Activated T-helper 17 cell treated with anti-CD3 and anti-CD28 coated beads, Interleukin-2, amount 50 U/mL, for 72 hours (primary cell): ENCODE results near the gene MARCHF3. TPM values are rescaled to one million over a fixed set of nuclear protein-coding genes. Genes with fewer than 3 reads are reported as not detected.

Source experiments
- ATAC-seq: fragments of 150-1000 bp; cut with Tn5 transposase; replicated peaks from 2 replicates; pipeline ENCODE4 v1.10.0; 2021; ENCODE audit warnings: mild to moderate bottlenecking, moderate library complexity
- H3K27ac Mint-ChIP-seq: one replicate; pipeline ENCODE4 v1.8.0; 2022; ENCODE audit warnings: mixed read lengths
- H3K27me3 Mint-ChIP-seq: one replicate; pipeline ENCODE4 v1.8.0; 2022; ENCODE audit warnings: mixed read lengths
- H3K36me3 Mint-ChIP-seq: one replicate; pipeline ENCODE4 v1.8.0; 2022; ENCODE audit warnings: low read depth, mild to moderate bottlenecking, mixed read lengths
- H3K4me1 Mint-ChIP-seq: one replicate; pipeline ENCODE4 v1.8.0; 2022; ENCODE audit warnings: mixed read lengths
- H3K4me3 Mint-ChIP-seq: one replicate; pipeline ENCODE4 v1.8.0; 2022; ENCODE audit warnings: mild to moderate bottlenecking, mixed read lengths
- H3K9me3 Mint-ChIP-seq: one replicate; pipeline ENCODE4 v1.8.0; 2022; ENCODE audit warnings: mixed read lengths
- total RNA-seq, 2 donors: library from RNA; stranded (reverse); gene quantifications; one replicate each; pipeline ENCODE4 v1.2.3, GENCODE V29; 2022

MARCHF3 gene
- total RNA-seq, 2 donors from 2014 or later, result 2.3 to 2.9 TPM

- Mint-ChIP-seq H3K36me3 (no peaks in the 10 kb centered on the region), H3K9me3 (no peaks in the 10 kb centered on the region), H3K4me3 (no peak overlapping the region)
Measured at GRCh38 chr5:126872561-126873354, 157.6 kb downstream of the MARCHF3 start.

GRCh38 chr5:126871441-126871840 is 158.9 kb downstream of the MARCHF3 start:
- Mint-ChIP-seq H3K27me3 (no peaks in the 10 kb centered on the region), H3K4me1 (peaks cover 8% of the 10 kb centered on the region), H3K27ac (no peak overlapping the region), H3K9me3 (no peaks in the 10 kb centered on the region), H3K36me3 (no peaks in the 10 kb centered on the region), H3K4me3 (no peak overlapping the region)
- no peak for ATAC-seq

More at GRCh38 chr5:126872561-126873354, 157.6 kb downstream of the MARCHF3 start:
- no peak for ATAC-seq
- Mint-ChIP-seq H3K27me3 (no peaks in the 10 kb centered on the region), H3K4me1 (peaks cover 8% of the 10 kb centered on the region), H3K27ac (no peak overlapping the region)

GRCh38 chr5:126869005-126869451 is 161.3 kb downstream of the MARCHF3 start:
- Mint-ChIP-seq H3K27me3 (no peaks in the 10 kb centered on the region), H3K36me3 (no peaks in the 10 kb centered on the region), H3K4me3 (peak overlapping the region; percentile 59), H3K27ac (no peak overlapping the region), H3K4me1 (peaks cover 8% of the 10 kb centered on the region), H3K9me3 (no peaks in the 10 kb centered on the region)
- ATAC-seq, result peak; percentile 60

GRCh38 chr5:126868338-126869004 is 161.9 kb downstream of the MARCHF3 start:
- H3K4me1 Mint-ChIP-seq, result peaks cover 8% of the 10 kb centered on the region
- H3K9me3 Mint-ChIP-seq, result no peaks in the 10 kb centered on the region
- H3K27me3 Mint-ChIP-seq, result no peaks in the 10 kb centered on the region
- peak overlapping the region; percentile 59 for H3K4me3 Mint-ChIP-seq
- no peak for ATAC-seq
- no peaks in the 10 kb centered on the region for H3K36me3 Mint-ChIP-seq
- H3K27ac Mint-ChIP-seq, result no peak overlapping the region

GRCh38 chr5:126866851-126867636 is 163.3 kb downstream of the MARCHF3 start:
- Mint-ChIP-seq H3K27me3 (no peaks in the 10 kb centered on the region), H3K36me3 (no peaks in the 10 kb centered on the region), H3K9me3 (no peaks in the 10 kb centered on the region), H3K4me3 (no peak overlapping the region), H3K4me1 (peaks cover 8% of the 10 kb centered on the region), H3K27ac (no peak overlapping the region)
- ATAC-seq, result no peak

GRCh38 chr5:126865299-126865698 is 165.1 kb downstream of the MARCHF3 start:
- H3K27ac Mint-ChIP-seq, result no peak overlapping the region
- peaks cover 8% of the 10 kb centered on the region for H3K4me1 Mint-ChIP-seq
- H3K4me3 Mint-ChIP-seq, result no peak overlapping the region
- no peaks in the 10 kb centered on the region for H3K27me3 Mint-ChIP-seq
- no peaks in the 10 kb centered on the region for H3K9me3 Mint-ChIP-seq
- ATAC-seq, result no peak
- H3K36me3 Mint-ChIP-seq, result no peaks in the 10 kb centered on the region

- ATAC-seq, result no peak
- Mint-ChIP-seq H3K9me3 (no peaks in the 10 kb centered on the region), H3K27ac (no peak overlapping the region), H3K4me3 (no peak overlapping the region), H3K27me3 (no peaks in the 10 kb centered on the region), H3K36me3 (no peaks in the 10 kb centered on the region), H3K4me1 (peaks cover 7% of the 10 kb centered on the region)
Measured at GRCh38 chr5:126864042-126864688, 166.2 kb downstream of the MARCHF3 start.

GRCh38 chr5:126863402-126863801 is 167.0 kb downstream of the MARCHF3 start:
- H3K4me1 Mint-ChIP-seq, result no peaks in the 10 kb centered on the region
- no peaks in the 10 kb centered on the region for H3K9me3 Mint-ChIP-seq
- H3K36me3 Mint-ChIP-seq, result no peaks in the 10 kb centered on the region
- no peak overlapping the region for H3K27ac Mint-ChIP-seq
- no peak overlapping the region for H3K4me3 Mint-ChIP-seq
- ATAC-seq, result no peak
- no peaks in the 10 kb centered on the region for H3K27me3 Mint-ChIP-seq

- no peaks in the 10 kb centered on the region for H3K27me3 Mint-ChIP-seq
- no peak overlapping the region for H3K4me3 Mint-ChIP-seq
- H3K36me3 Mint-ChIP-seq, result no peaks in the 10 kb centered on the region
- peaks cover 16% of the 10 kb centered on the region for H3K4me1 Mint-ChIP-seq
- H3K9me3 Mint-ChIP-seq, result no peaks in the 10 kb centered on the region
- H3K27ac Mint-ChIP-seq, result no peak overlapping the region
- ATAC-seq, result no peak
Measured at GRCh38 chr5:126858441-126858840, 171.9 kb downstream of the MARCHF3 start.

- H3K27me3 Mint-ChIP-seq, result no peaks in the 10 kb centered on the region
- H3K36me3 Mint-ChIP-seq, result no peaks in the 10 kb centered on the region
- H3K4me1 Mint-ChIP-seq, result peaks cover 22% of the 10 kb centered on the region
- ATAC-seq, result no peak
- no peak overlapping the region for H3K27ac Mint-ChIP-seq
- no peaks in the 10 kb centered on the region for H3K9me3 Mint-ChIP-seq
- no peak overlapping the region for H3K4me3 Mint-ChIP-seq
Measured at GRCh38 chr5:126857472-126858410, 172.6 kb downstream of the MARCHF3 start.

- ATAC-seq, result no peak
- H3K4me3 Mint-ChIP-seq, result peak overlapping the region; percentile 36
- no peaks in the 10 kb centered on the region for H3K9me3 Mint-ChIP-seq
- no peaks in the 10 kb centered on the region for H3K27me3 Mint-ChIP-seq
- H3K36me3 Mint-ChIP-seq, result no peaks in the 10 kb centered on the region
- H3K4me1 Mint-ChIP-seq, result peaks cover 30% of the 10 kb centered on the region
- no peak overlapping the region for H3K27ac Mint-ChIP-seq
Measured at GRCh38 chr5:126855266-126855665, 175.1 kb downstream of the MARCHF3 start.

- ATAC-seq, result no peak
- Mint-ChIP-seq H3K4me1 (peaks cover 30% of the 10 kb centered on the region), H3K4me3 (peak overlapping the region; percentile 36), H3K27ac (no peak overlapping the region), H3K27me3 (no peaks in the 10 kb centered on the region), H3K9me3 (no peaks in the 10 kb centered on the region), H3K36me3 (no peaks in the 10 kb centered on the region)
Measured at GRCh38 chr5:126854526-126855110, 175.7 kb downstream of the MARCHF3 start.
